Thoracic aorta (tissue), 2 donors: ENCODE measurements around the gene ZNF408. TPM values are rescaled to one million over a fixed set of nuclear protein-coding genes. Genes with fewer than 3 reads are reported as not detected.

Experiments
- ATAC-seq: fragments of 150-250 bp; one replicate; pipeline ENCODE4 v1.8.0; 2017; ENCODE audit warnings: low read depth; ENCODE audit not compliant: insufficient number of reproducible peaks, low FRiP score
- DNase-seq: peaks from one replicate; pipeline ENCODE4 v3.0.0-alpha.2; 2020; ENCODE audit warnings: low spot score
- H3K27ac ChIP-seq, 2 donors: fragments of 200-600 bp; sonication (generic); 1 replicate in 1 of 2; 2 replicates in 1 of 2; pipeline ENCODE4 v1.5.1; 2016; ENCODE audit warnings: mild to moderate bottlenecking in 2 of 2, moderate library complexity in 2 of 2
- H3K27me3 ChIP-seq: fragments of 200-600 bp; sonication (generic); replicated peaks from 2 replicates; pipeline ENCODE4 v1.6.0; 2016; ENCODE audit warnings: mild to moderate bottlenecking; ENCODE audit not compliant: insufficient read depth
- H3K36me3 ChIP-seq: fragments of 200-600 bp; sonication (generic); one replicate; pipeline ENCODE4 v1.5.1; 2016
- H3K4me1 ChIP-seq, 2 donors: fragments of 200-600 bp; sonication (generic); 1 replicate in 1 of 2; 2 replicates in 1 of 2; pipeline versions ENCODE4 v1.5.1 to v1.6.0; 2016; ENCODE audit warnings: low read depth in 2 of 2, mild to moderate bottlenecking in 1 of 2; ENCODE audit not compliant: control insufficient read depth in 1 of 2
- H3K4me3 ChIP-seq: fragments of 200-600 bp; sonication (generic); 2 replicates; pipeline ENCODE4 v1.5.1; 2016; ENCODE audit warnings: mild to moderate bottlenecking
- H3K9me3 ChIP-seq: fragments of 200-600 bp; sonication (generic); 2 replicates; pipeline ENCODE4 v1.5.1; 2016
- CTCF ChIP-seq: fragments of 200-600 bp; sonication (generic); IDR thresholded peaks from one replicate; pipeline ENCODE4 v1.5.1; 2019; ENCODE audit warnings: antibody characterized with exemption
- total RNA-seq, 2 donors: library from RNA; depleted of rRNA; stranded (reverse); fragments of >200 nt; gene quantifications; one replicate each; pipeline versions ENCODE4 v1.1.0 to v1.2.3, GENCODE V29; 2016

Gene ZNF408
- total RNA-seq, 2 donors from 2014 or later: 5.9 to 11.9 TPM

- peaks cover 57% of the 10 kb centered on the region for H3K36me3 ChIP-seq
- no peaks in the 10 kb centered on the region for H3K9me3 ChIP-seq
- no peak overlapping the region for H3K27ac ChIP-seq
- H3K4me1 ChIP-seq: peaks cover 13 to 31% of the 10 kb centered on the region in 2 donors
- ATAC-seq (no peak), DNase-seq (no peak)
- no peak for TF ChIP-seq CTCF
- H3K4me3 ChIP-seq: no peak overlapping the region
- no peaks in the 10 kb centered on the region for H3K27me3 ChIP-seq
These were observed 28.4 kb upstream of the ZNF408 start for GRCh38 chr11:46672381-46672839.

GRCh38 chr11:46673713-46674462 lies 26.9 kb upstream of the ZNF408 start:
- ATAC-seq (no peak), DNase-seq (no peak)
- H3K9me3 ChIP-seq: no peaks in the 10 kb centered on the region
- peaks cover 13 to 25% of the 10 kb centered on the region in 2 donors for H3K4me1 ChIP-seq
- H3K27me3 ChIP-seq: no peaks in the 10 kb centered on the region
- H3K4me3 ChIP-seq: no peak overlapping the region
- TF ChIP-seq CTCF: no peak
- H3K27ac ChIP-seq: peak overlapping the region; percentile 79 to 82
- peaks cover 62% of the 10 kb centered on the region for H3K36me3 ChIP-seq

- no peak for ATAC-seq
- H3K36me3 ChIP-seq: peaks cover 62% of the 10 kb centered on the region
These were observed 26.2 kb upstream of the ZNF408 start for GRCh38 chr11:46674463-46675287.

GRCh38 chr11:46675288-46675851 lies 25.5 kb upstream of the ZNF408 start:
- Histone ChIP-seq H3K36me3 (peaks cover 62% of the 10 kb centered on the region), H3K9me3 (no peaks in the 10 kb centered on the region), H3K27ac (peak overlapping the region; percentile 79 to 82), H3K4me1 (peaks cover 13 to 25% of the 10 kb centered on the region in 2 donors), H3K4me3 (no peak overlapping the region), H3K27me3 (no peaks in the 10 kb centered on the region)
- DNase-seq (no peak), ATAC-seq (peak; percentile 56)
- TF ChIP-seq CTCF: peak; percentile 28

More at GRCh38 chr11:46674463-46675287, 26.2 kb upstream of the ZNF408 start:
- Histone ChIP-seq H3K9me3 (no peaks in the 10 kb centered on the region), H3K4me1 (peaks cover 13 to 25% of the 10 kb centered on the region in 2 donors), H3K27ac (peak overlapping the region; percentile 79 to 82), H3K27me3 (no peaks in the 10 kb centered on the region), H3K4me3 (no peak overlapping the region)
- no peak for DNase-seq
- no peak for TF ChIP-seq CTCF

GRCh38 chr11:46675949-46676348 lies 24.9 kb upstream of the ZNF408 start:
- Histone ChIP-seq H3K27ac (peak overlapping the region; percentile 79 to 82), H3K4me3 (no peak overlapping the region), H3K9me3 (no peaks in the 10 kb centered on the region), H3K4me1 (peaks cover 13 to 25% of the 10 kb centered on the region in 2 donors), H3K27me3 (no peaks in the 10 kb centered on the region), H3K36me3 (peaks cover 64% of the 10 kb centered on the region)
- DNase-seq (no peak), ATAC-seq (no peak)
- no peak for TF ChIP-seq CTCF
